GM10266 (cell line): ENCODE data around the gene MFSD11.

Experiments used
- DNase-seq: peaks from one replicate; pipeline ENCODE4 v3.0.0; 2012; ENCODE audit errors: extremely low spot score
- TF ChIP-seq, protein P1 (sequence below): IDR thresholded peaks from 2 replicates; pipeline ENCODE4 v1.5.1; 2012; ENCODE audit warnings: mild to moderate bottlenecking, low read depth; ENCODE audit not compliant: control insufficient read depth, insufficient read depth; ENCODE audit errors: missing control alignments

Gene MFSD11

DNA sequence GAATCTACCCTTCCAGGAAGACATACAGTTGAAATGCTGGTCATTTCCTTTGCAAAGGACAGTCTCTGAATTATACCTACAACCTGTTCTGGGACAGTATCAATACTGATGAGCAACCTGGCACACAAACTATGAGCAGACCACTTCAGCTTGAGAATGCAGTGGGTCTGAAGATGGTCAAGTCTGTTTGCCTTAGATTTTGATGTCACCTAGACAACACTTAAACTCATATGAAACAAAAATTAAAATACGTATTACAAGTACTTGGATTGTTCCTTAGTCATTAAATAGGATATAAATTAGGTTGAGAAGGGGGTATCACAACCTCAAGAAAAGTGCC lies 4.3 kb upstream of the MFSD11 start:
- TF ChIP-seq, protein P1, sequence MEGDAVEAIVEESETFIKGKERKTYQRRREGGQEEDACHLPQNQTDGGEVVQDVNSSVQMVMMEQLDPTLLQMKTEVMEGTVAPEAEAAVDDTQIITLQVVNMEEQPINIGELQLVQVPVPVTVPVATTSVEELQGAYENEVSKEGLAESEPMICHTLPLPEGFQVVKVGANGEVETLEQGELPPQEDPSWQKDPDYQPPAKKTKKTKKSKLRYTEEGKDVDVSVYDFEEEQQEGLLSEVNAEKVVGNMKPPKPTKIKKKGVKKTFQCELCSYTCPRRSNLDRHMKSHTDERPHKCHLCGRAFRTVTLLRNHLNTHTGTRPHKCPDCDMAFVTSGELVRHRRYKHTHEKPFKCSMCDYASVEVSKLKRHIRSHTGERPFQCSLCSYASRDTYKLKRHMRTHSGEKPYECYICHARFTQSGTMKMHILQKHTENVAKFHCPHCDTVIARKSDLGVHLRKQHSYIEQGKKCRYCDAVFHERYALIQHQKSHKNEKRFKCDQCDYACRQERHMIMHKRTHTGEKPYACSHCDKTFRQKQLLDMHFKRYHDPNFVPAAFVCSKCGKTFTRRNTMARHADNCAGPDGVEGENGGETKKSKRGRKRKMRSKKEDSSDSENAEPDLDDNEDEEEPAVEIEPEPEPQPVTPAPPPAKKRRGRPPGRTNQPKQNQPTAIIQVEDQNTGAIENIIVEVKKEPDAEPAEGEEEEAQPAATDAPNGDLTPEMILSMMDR = no peak
- no peak for DNase-seq

- TF ChIP-seq, protein P1 = no peak
- DNase-seq = no peak
Measured at GRCh38 chr17:76734080-76734840, 3.7 kb upstream of the MFSD11 start.

GRCh38 chr17:76735006-76735405 lies 2.9 kb upstream of the MFSD11 start:
- TF ChIP-seq, protein P1 = no peak
- peak; percentile 45 for DNase-seq

GRCh38 chr17:76735586-76736348 lies 2.2 kb upstream of the MFSD11 start:
- TF ChIP-seq, protein P1 = no peak
- no peak for DNase-seq

DNA sequence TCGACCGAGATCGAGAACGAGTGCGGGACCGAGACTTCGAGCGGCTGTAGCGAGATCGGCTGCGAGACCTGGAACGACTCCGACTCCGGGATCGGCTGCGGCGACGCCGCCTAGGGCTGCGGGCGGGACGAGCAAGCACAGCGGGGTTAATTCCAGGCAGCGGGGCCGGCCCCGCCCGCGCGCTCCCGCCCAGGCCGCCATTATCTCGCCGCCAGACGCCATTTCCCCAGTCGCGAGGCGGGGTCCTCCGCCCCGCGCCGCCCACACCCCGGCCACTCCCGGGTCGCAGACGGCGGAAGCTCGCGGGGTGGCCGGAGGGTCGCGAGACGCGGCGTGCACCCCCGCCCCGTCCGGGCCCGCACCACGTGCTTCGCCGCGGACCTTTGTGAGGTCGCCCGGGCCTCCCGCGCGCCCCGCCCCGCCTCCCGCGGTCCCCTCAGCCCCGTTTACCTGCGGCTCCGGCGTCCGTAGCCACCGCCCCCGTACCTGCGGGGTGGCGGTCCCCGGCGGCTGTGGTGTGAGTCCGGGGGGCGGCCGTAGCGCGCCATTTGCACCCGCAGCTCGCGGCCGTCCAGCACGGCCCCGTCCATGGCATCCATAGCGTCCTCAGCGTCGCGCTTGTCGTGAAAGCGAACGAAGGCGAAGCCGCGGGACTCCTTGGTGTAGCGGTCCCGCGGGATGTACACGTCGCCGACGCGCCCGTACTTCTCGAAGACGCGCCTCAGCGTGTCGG lies 1.4 kb upstream of the MFSD11 start:
- TF ChIP-seq, protein P1 = peak; percentile 37
- DNase-seq = peak; percentile 65

GRCh38 chr17:76737082-76737675 lies 740 bp upstream of the MFSD11 start, which contains the start of gene SRSF2:
Gene SRSF2, minus strand, starts transcription at chr17:76737331. Its CDS starts 171 bp downstream, at chr17:76737160.
- TF ChIP-seq, protein P1 = no peak
- peak; percentile 99 for DNase-seq
